ENCODE measurements around the gene TCP11L1. TPM values are rescaled to one million over a fixed set of nuclear protein-coding genes. Genes with fewer than 3 reads are reported as not detected.

The TCP11L1 gene
- total RNA-seq, 4 donors from 2014 or later, result 19.5 to 53.4 (median 26.8) TPM

- H3K4me3 ChIP-seq (ENCODE audit: low read depth, poor library complexity, severe bottlenecking), result no peak overlapping the region
- no peak for DNase-seq (ENCODE audit: low spot score in 2 of 2)
- intact Hi-C loops (cut with DNase I; ENCODE audit: low total_unique reads), result loop anchor here (5.0 kb wide), 1 partner anchor 103 kb away; no protein-coding TSS in a partner anchor
- TF ChIP-seq POLR2A (IDR thresholded peaks at IDR 0.05) (no peak), CTCF (IDR thresholded peaks at IDR 0.05) (no peak)
- 73 to 80% methylated on average over 5 of the region's 5 CpGs for WGBS, 2 donors
These were observed 25.5 kb downstream of the TCP11L1 start for GRCh38 chr11:33064866-33065265.

- DNase-seq (ENCODE audit: low spot score in 2 of 2), result peak; percentile 44 to 89
- H3K4me3 ChIP-seq (ENCODE audit: low read depth, poor library complexity, severe bottlenecking), result no peak overlapping the region
- TF ChIP-seq POLR2A (IDR thresholded peaks at IDR 0.05) (no peak), CTCF (IDR thresholded peaks at IDR 0.05) (peak in 1 of 3 donors; percentile 48)
- intact Hi-C loops (cut with DNase I; ENCODE audit: low total_unique reads), result loop anchor here (5.0 kb wide), 1 partner anchor 103 kb away; no protein-coding TSS in a partner anchor
- 64 to 67% methylated on average over 22 of the region's 22 CpGs for WGBS, 2 donors
These were observed 26.2 kb downstream of the TCP11L1 start for GRCh38 chr11:33065445-33066178.

GRCh38 chr11:33067294-33067693, 27.9 kb downstream of the TCP11L1 start:
- TF ChIP-seq CTCF (IDR thresholded peaks at IDR 0.05) (no peak), POLR2A (IDR thresholded peaks at IDR 0.05) (no peak)
- no peak overlapping the region for H3K4me3 ChIP-seq (ENCODE audit: low read depth, poor library complexity, severe bottlenecking)
- no peak for DNase-seq (ENCODE audit: low spot score in 2 of 2)
- intact Hi-C loops (cut with DNase I; ENCODE audit: low total_unique reads), result loop anchor here (5.0 kb wide), 1 partner anchor 105 kb away; no protein-coding TSS in a partner anchor
- 83 to 95% methylated on average over 3 of the region's 3 CpGs for WGBS, 2 donors

GRCh38 chr11:33068611-33069340, 29.4 kb downstream of the TCP11L1 start:
- TF ChIP-seq POLR2A (IDR thresholded peaks at IDR 0.05) (no peak), CTCF (IDR thresholded peaks at IDR 0.05) (no peak)
- WGBS, 2 donors, result 96 to 97% methylated on average over 17 of the region's 17 CpGs
- H3K4me3 ChIP-seq (ENCODE audit: low read depth, poor library complexity, severe bottlenecking), result no peak overlapping the region
- intact Hi-C loops (cut with DNase I; ENCODE audit: low total_unique reads), result loop anchor here (5.0 kb wide), 1 partner anchor 106 kb away; no protein-coding TSS in a partner anchor
- no peak for DNase-seq (ENCODE audit: low spot score in 2 of 2)

DNA sequence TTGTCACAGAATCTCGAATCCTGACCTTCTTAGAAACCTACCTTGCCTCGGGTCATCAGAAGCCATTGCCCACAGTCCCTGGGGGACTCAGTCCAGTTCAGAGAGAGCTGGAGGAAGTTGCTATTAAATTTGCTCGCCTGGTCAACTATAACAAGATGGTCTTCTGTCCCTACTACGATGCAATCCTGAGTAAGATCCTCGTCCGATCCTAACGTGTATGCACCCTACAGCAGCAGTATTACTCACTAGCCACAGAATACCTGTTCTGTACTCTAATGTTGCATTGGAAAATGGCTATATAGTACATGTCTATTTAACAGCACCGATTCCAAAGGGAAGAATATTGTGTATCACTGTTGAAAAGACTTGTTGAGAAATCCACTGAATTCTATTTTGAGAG, 33.1 kb downstream of the TCP11L1 start:
- no peak for TF ChIP-seq POLR2A (IDR thresholded peaks at IDR 0.05)
- no peak for TF ChIP-seq CTCF (IDR thresholded peaks at IDR 0.05)
- DNase-seq (ENCODE audit: low spot score in 2 of 2), result no peak
- 82 to 91% methylated on average over 8 of the region's 8 CpGs for WGBS, 2 donors
- no peak overlapping the region for H3K4me3 ChIP-seq (ENCODE audit: low read depth, poor library complexity, severe bottlenecking)
- intact Hi-C loops (cut with DNase I; ENCODE audit: low total_unique reads), result no loop called here
